IMR-90 (cell line): ENCODE measurements around the gene CROT. TPM values are rescaled to one million over a fixed set of nuclear protein-coding genes. Genes with fewer than 3 reads are reported as not detected.

ENCODE experiments used
- ATAC-seq: fragments of 200-7000 bp; cut with Tn5 transposase; 2 replicates; pipeline ENCODE4 v1.9.1; 2020; ENCODE audit warnings: low read depth, mild to moderate bottlenecking, moderate library complexity
- BruUV-seq: library from RNA; stranded (reverse); fragments of 400-500 nt; replicated peaks from 2 replicates; lab custom pipeline; 2021; lab: Mats Ljungman, UMichigan
- CTCF ChIA-PET: fragments of 300-600 bp; formaldehyde crosslinking; extraction: SDS; loops from one replicate; lab custom pipeline; 2021; ENCODE audit warnings: antibody characterized with exemption; lab: Yijun Ruan, JAX
- POLR2A ChIA-PET: fragments of 300-600 bp; sonication (Branson Sonifier 250); formaldehyde crosslinking; loops from one replicate; lab custom pipeline; 2022; ENCODE audit warnings: antibody characterized with exemption; ENCODE audit not compliant: unreplicated experiment; lab: Charles Lee
- DNase-seq: peaks from one replicate; pipeline ENCODE4 v3.0.0; 2013
- H2AFZ ChIP-seq: replicated peaks from 2 replicates; pipeline ENCODE3; 2013; ENCODE audit warnings: low read length, mild to moderate bottlenecking; ENCODE audit not compliant: poor library complexity
- H2AK5ac ChIP-seq: 2 replicates; pipeline ENCODE4 v1.6.1; 2013; ENCODE audit warnings: low read depth, low read length, inconsistent platforms
- H2AK9ac ChIP-seq: replicated peaks from 2 replicates; pipeline ENCODE3; 2013; ENCODE audit warnings: mild to moderate bottlenecking, low read depth, low read length, moderate library complexity; ENCODE audit not compliant: poor library complexity
- H2BK120ac ChIP-seq: 2 replicates; pipeline ENCODE4 v1.6.1; 2013; ENCODE audit warnings: low read depth, low read length, inconsistent platforms
- H2BK15ac ChIP-seq: 3 replicates; pipeline ENCODE4 v1.6.1; 2013; ENCODE audit warnings: low read depth, low read length, inconsistent platforms
- H2BK20ac ChIP-seq: 2 replicates; pipeline ENCODE4 v1.6.1; 2013; ENCODE audit warnings: low read depth, mild to moderate bottlenecking, inconsistent platforms, low read length, moderate library complexity
- H2BK5ac ChIP-seq: 2 replicates; pipeline ENCODE4 v1.6.1; 2013; ENCODE audit warnings: mild to moderate bottlenecking, low read depth, low read length, inconsistent platforms; ENCODE audit not compliant: poor library complexity, severe bottlenecking
- H3K14ac ChIP-seq: replicated peaks from 2 replicates; pipeline ENCODE4 v1.6.1; 2013; ENCODE audit warnings: low read depth, low read length, inconsistent platforms
- H3K18ac ChIP-seq: 2 replicates; pipeline ENCODE4 v1.6.1; 2013; ENCODE audit warnings: low read depth, low read length, control low read depth
- H3K23ac ChIP-seq: 2 replicates; pipeline ENCODE4 v1.6.1; 2013; ENCODE audit warnings: low read depth, low read length, inconsistent platforms
- H3K27ac ChIP-seq: 2 replicates; pipeline ENCODE4 v1.5.1; 2013; ENCODE audit warnings: mild to moderate bottlenecking, control low read depth, low read length; ENCODE audit not compliant: insufficient read depth
- H3K27me3 ChIP-seq: 2 replicates; pipeline ENCODE4 v1.6.1; 2013; ENCODE audit warnings: low read length; ENCODE audit not compliant: control insufficient read depth, insufficient read depth
- H3K36me3 ChIP-seq: 2 replicates; pipeline ENCODE4 v1.6.1; 2013; ENCODE audit warnings: low read length, mixed read lengths; ENCODE audit not compliant: control insufficient read depth, insufficient read depth
- H3K4ac ChIP-seq: 2 replicates; pipeline ENCODE4 v1.6.1; 2013; ENCODE audit warnings: low read depth, low read length, inconsistent platforms
- H3K4me1 ChIP-seq: 2 replicates; pipeline ENCODE4 v1.6.1; 2013; ENCODE audit warnings: low read length, mixed read lengths; ENCODE audit not compliant: control insufficient read depth, insufficient read depth
- H3K4me2 ChIP-seq: 2 replicates; pipeline ENCODE4 v1.6.1; 2013; ENCODE audit warnings: low read depth, mild to moderate bottlenecking, control low read depth, low read length, moderate library complexity
- H3K4me3 ChIP-seq: 2 replicates; pipeline ENCODE4 v1.5.1; 2013; ENCODE audit warnings: low read depth, mild to moderate bottlenecking, control low read depth, low read length, moderate library complexity; ENCODE audit not compliant: insufficient read depth
- H3K56ac ChIP-seq: 2 replicates; pipeline ENCODE4 v1.6.1; 2013; ENCODE audit warnings: low read length, inconsistent platforms; ENCODE audit not compliant: insufficient read depth; ENCODE audit errors: extremely low read depth
- H3K79me1 ChIP-seq, 2 experiments: 2 replicates each; pipeline ENCODE4 v1.6.1; 2013; ENCODE audit warnings: low read length in 2 of 2, inconsistent platforms in 1 of 2, low read depth in 1 of 2
- H3K9ac ChIP-seq: 2 replicates; pipeline ENCODE4 v1.6.1; 2013; ENCODE audit warnings: low read depth, low read length, control low read depth
- H3K9me1 ChIP-seq: 2 replicates; pipeline ENCODE4 v1.6.1; 2013; ENCODE audit warnings: low read length, inconsistent platforms; ENCODE audit not compliant: insufficient read depth
- H3K9me3 ChIP-seq: 2 replicates; pipeline ENCODE4 v1.6.1; 2013; ENCODE audit warnings: low read length; ENCODE audit not compliant: control insufficient read depth, insufficient read depth
- H4K20me1 ChIP-seq: 2 replicates; pipeline ENCODE4 v1.6.1; 2013; ENCODE audit warnings: low read length, inconsistent platforms; ENCODE audit not compliant: insufficient read depth
- H4K5ac ChIP-seq: 2 replicates; pipeline ENCODE4 v1.6.1; 2013; ENCODE audit warnings: mild to moderate bottlenecking, low read depth, low read length, control low read depth
- H4K8ac ChIP-seq, 2 experiments: 2 replicates each; pipeline ENCODE4 v1.6.1; 2013; ENCODE audit warnings: low read depth in 2 of 2, low read length in 2 of 2, control low read depth in 1 of 2, inconsistent platforms in 1 of 2
- H4K91ac ChIP-seq: 2 replicates; pipeline ENCODE4 v1.6.1; 2013; ENCODE audit warnings: low read depth, low read length, inconsistent platforms; ENCODE audit not compliant: insufficient read depth
- CEBPB ChIP-seq: IDR thresholded peaks from 2 replicates; pipeline ENCODE4 v1.6.1; 2012; ENCODE audit warnings: low read depth, low read length, improper control_type of control experiment
- CHD1 ChIP-seq: IDR thresholded peaks from 2 replicates; pipeline ENCODE4 v1.6.1; 2012; ENCODE audit warnings: low read depth, low read length, improper control_type of control experiment
- CTCF ChIP-seq: conservative IDR thresholded peaks from 2 replicates; pipeline ENCODE4 v1.5.1; 2012; ENCODE audit warnings: mild to moderate bottlenecking, low read depth, low read length, improper control_type of control experiment
- FOS ChIP-seq: fragments of 150-350 bp; IDR thresholded peaks from 2 replicates; pipeline ENCODE4 v1.6.1; 2016; ENCODE audit warnings: low read depth, low read length
- MAFK ChIP-seq: IDR thresholded peaks from 2 replicates; pipeline ENCODE4 v1.6.1; 2012; ENCODE audit warnings: low read depth, low read length, improper control_type of control experiment
- MAZ ChIP-seq: IDR thresholded peaks from 2 replicates; pipeline ENCODE4 v1.6.1; 2012; ENCODE audit warnings: low read depth, mild to moderate bottlenecking, low read length, improper control_type of control experiment, moderate library complexity, borderline replicate concordance
- NFE2L2 ChIP-seq: fragments of 150-350 bp; IDR thresholded peaks from 2 replicates; pipeline ENCODE4 v1.6.1; 2016; ENCODE audit warnings: low read depth, mild to moderate bottlenecking, low read length
- POLR2A ChIP-seq: IDR thresholded peaks from 2 replicates; pipeline ENCODE4 v1.6.1; 2012; ENCODE audit warnings: mild to moderate bottlenecking, low read depth, low read length
- RAD21 ChIP-seq: IDR thresholded peaks from 2 replicates; pipeline ENCODE4 v1.6.1; 2012; ENCODE audit warnings: low read length, improper control_type of control experiment
- RCOR1 ChIP-seq: IDR thresholded peaks from 2 replicates; pipeline ENCODE4 v1.6.1; 2012; ENCODE audit warnings: mild to moderate bottlenecking, low read length, improper control_type of control experiment; ENCODE audit not compliant: insufficient replicate concordance
- RFX5 ChIP-seq: IDR thresholded peaks from 2 replicates; pipeline ENCODE4 v1.8.0; 2012; ENCODE audit warnings: low read depth, mild to moderate bottlenecking, low read length, moderate library complexity
- SMC3 ChIP-seq: fragments of 150-350 bp; IDR thresholded peaks from 2 replicates; pipeline ENCODE4 v1.6.1; 2016; ENCODE audit warnings: low read depth, mild to moderate bottlenecking, antibody characterized with exemption, low read length, moderate library complexity
- USF2 ChIP-seq: fragments of 150-350 bp; IDR thresholded peaks from 2 replicates; pipeline ENCODE4 v1.6.1; 2017; ENCODE audit warnings: mild to moderate bottlenecking, antibody characterized with exemption, low read length, low read depth
- dilution Hi-C: fragments of 300-500 bp; cut with HindIII; formaldehyde crosslinking; loops from one replicate; pipeline ENCODE4 v1.14.3; 2018; ENCODE audit warnings: low sequenced_read_pairs; ENCODE audit not compliant: unreplicated experiment
- in situ Hi-C: fragments of 300-500 bp; cut with MboI; formaldehyde crosslinking; loops from 3 replicates; pipeline ENCODE4 v1.14.3; 2019; ENCODE audit warnings: low sequenced_read_pairs, inconsistent platforms, mixed read lengths
- intact Hi-C: fragments of 100-400 bp; cut with micrococcal nuclease; formaldehyde crosslinking; loops from 2 replicates; pipeline ENCODE4 v1.10.0; 2022
- polyA plus RNA-seq, 3 experiments: library from polyadenylated mRNA; depleted of rRNA; stranded (reverse); fragments of >200 nt; gene quantifications; 2 replicates each; pipeline ENCODE4 v1.2.3, GENCODE V29; 2012; ENCODE audit warnings: low replicate concordance in 1 of 3
- total RNA-seq: library from RNA; depleted of rRNA; stranded (reverse); fragments of >200 nt; gene quantifications from 2 replicates; pipeline ENCODE4 v1.2.3, GENCODE V29; 2012
- TF ChIP-seq, protein P1 (sequence below): fragments of 150-350 bp; IDR thresholded peaks from 2 replicates; pipeline ENCODE4 v1.6.1; 2016; ENCODE audit warnings: low read depth, mild to moderate bottlenecking, low read length, moderate library complexity, borderline replicate concordance

Gene CROT
- total and polyA plus RNA-seq, 2 of the 4 experiments (the other 2 are of a cell fraction), result 7.5 to 10.0 TPM

GRCh38 chr7:87435546-87435945, 90.1 kb downstream of the CROT start:
- TF ChIP-seq FOS (no peak), NFE2L2 (no peak), MAZ (no peak), CHD1 (no peak), MAFK (no peak), POLR2A (no peak), USF2 (no peak), CEBPB (no peak), CTCF (no peak), RFX5 (no peak), SMC3 (no peak), RAD21 (no peak), RCOR1 (no peak)
- TF ChIP-seq, protein P1, sequence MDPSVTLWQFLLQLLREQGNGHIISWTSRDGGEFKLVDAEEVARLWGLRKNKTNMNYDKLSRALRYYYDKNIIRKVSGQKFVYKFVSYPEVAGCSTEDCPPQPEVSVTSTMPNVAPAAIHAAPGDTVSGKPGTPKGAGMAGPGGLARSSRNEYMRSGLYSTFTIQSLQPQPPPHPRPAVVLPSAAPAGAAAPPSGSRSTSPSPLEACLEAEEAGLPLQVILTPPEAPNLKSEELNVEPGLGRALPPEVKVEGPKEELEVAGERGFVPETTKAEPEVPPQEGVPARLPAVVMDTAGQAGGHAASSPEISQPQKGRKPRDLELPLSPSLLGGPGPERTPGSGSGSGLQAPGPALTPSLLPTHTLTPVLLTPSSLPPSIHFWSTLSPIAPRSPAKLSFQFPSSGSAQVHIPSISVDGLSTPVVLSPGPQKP, result no peak
- Histone ChIP-seq H3K23ac (no peak overlapping the region), H3K18ac (no peak overlapping the region), H2BK120ac (no peak overlapping the region), H4K8ac (no peak overlapping the region), H3K9ac (no peak overlapping the region), H4K91ac (no peak overlapping the region), H4K5ac (no peak overlapping the region), H3K14ac (no peak overlapping the region), H3K27ac (no peak overlapping the region), H2BK5ac (no peak overlapping the region), H2BK15ac (no peak overlapping the region), H3K56ac (no peak overlapping the region), H2AK9ac (no peak overlapping the region), H2BK20ac (no peak overlapping the region), H3K36me3 (no peaks in the 10 kb centered on the region), H3K9me3 (no peaks in the 10 kb centered on the region), H2AFZ (no peak overlapping the region), H3K79me1 (no peaks in the 10 kb centered on the region), H2AK5ac (no peak overlapping the region), H3K4ac (no peak overlapping the region), H4K20me1 (no peaks in the 10 kb centered on the region), H3K4me2 (no peak overlapping the region), H3K27me3 (peaks cover 6% of the 10 kb centered on the region), H3K4me3 (no peak overlapping the region), H3K9me1 (no peaks in the 10 kb centered on the region), H3K4me1 (peaks cover 2% of the 10 kb centered on the region)
- ATAC-seq, result no peak
- DNase-seq, result peak; percentile 13
- ChIA-PET POLR2A (interaction anchor here (0.6 kb wide), 1 partner anchor 280 kb away, joined by 3 read pairs; no protein-coding TSS in a partner anchor), CTCF (interaction anchor here (1.1 kb wide), 1 partner anchor 9 kb away, joined by 3 read pairs; no protein-coding TSS in a partner anchor)
- no TSS peak for BruUV-seq
- in situ Hi-C loops (no loop called here), dilution Hi-C loops (no loop called here), intact Hi-C loops (loop anchor here (10.0 kb wide), 1 partner anchor 339 kb away; no protein-coding TSS in a partner anchor)
